GM12878 (cell line): ENCODE measurements around the gene PKD1L1. TPM values are rescaled to one million over a fixed set of nuclear protein-coding genes. Genes with fewer than 3 reads are reported as not detected.

Experiments used
- ATAC-seq: fragments of 200-7000 bp; cut with Tn5 transposase; 3 replicates; pipeline ENCODE4 v1.9.1; 2020; ENCODE audit warnings: mild to moderate bottlenecking, moderate library complexity
- BruUV-seq: library from RNA; stranded (reverse); fragments of 400-500 nt; replicated peaks from 2 replicates; lab custom pipeline; 2021; lab: Mats Ljungman, UMichigan
- CTCF ChIA-PET: fragments of 300-600 bp; sonication (Branson Sonifier 250); formaldehyde crosslinking; extraction: SDS; loops from one replicate; lab custom pipeline; 2021; ENCODE audit warnings: inconsistent platforms; lab: Yijun Ruan, JAX
- POLR2A ChIA-PET: fragments of 350-600 bp; formaldehyde crosslinking; extraction: SDS; loops from one replicate; lab custom pipeline; 2021; ENCODE audit warnings: inconsistent platforms; lab: Charles Lee
- RAD21 ChIA-PET: fragments of 300-600 bp; sonication (Branson Sonifier 250); formaldehyde crosslinking; loops from one replicate; lab custom pipeline; 2023; ENCODE audit warnings: antibody characterized with exemption; ENCODE audit not compliant: unreplicated experiment; lab: Charles Lee
- SMC1A ChIA-PET: fragments of 300-600 bp; sonication (Branson Sonifier 250); formaldehyde crosslinking; loops from one replicate; lab custom pipeline; 2023; ENCODE audit not compliant: unreplicated experiment, uncharacterized antibody; lab: Charles Lee
- DNase-seq: peaks from one replicate; pipeline ENCODE4 v3.0.0-alpha.2; 2011; ENCODE audit warnings: low read depth, low spot score
- FAIRE-seq: peaks from 3 replicates; lab custom pipeline; 2011; peaks lifted over from hg19 to GRCh38; lab: Jason Lieb, UNC
- H2AFZ ChIP-seq: 2 replicates; pipeline ENCODE4 v1.6.0; 2011; ENCODE audit warnings: low read depth, low read length, control low read depth; ENCODE audit not compliant: control insufficient read depth
- H3K27ac ChIP-seq: 2 replicates; pipeline ENCODE4 v1.5.1; 2011; ENCODE audit warnings: control low read depth; ENCODE audit not compliant: control insufficient read depth, insufficient read depth
- H3K27me3 ChIP-seq, 2 experiments: replicated peaks in 1 of 2; 2 replicates each; pipeline versions ENCODE4 v1.6.0 to v1.6.1; 2011; ENCODE audit warnings: low read length in 1 of 2; ENCODE audit not compliant: control insufficient read depth in 2 of 2, insufficient read depth in 2 of 2
- H3K36me3 ChIP-seq, 2 experiments: 2 replicates each; pipeline ENCODE4 v1.5.1; 2011; ENCODE audit warnings: low read length in 1 of 2; ENCODE audit not compliant: control insufficient read depth in 2 of 2, insufficient read depth in 2 of 2
- H3K4me1 ChIP-seq: 2 replicates; pipeline ENCODE4 v1.6.1; 2011; ENCODE audit warnings: mild to moderate bottlenecking, low read length, moderate library complexity, mixed read lengths; ENCODE audit not compliant: control insufficient read depth, insufficient read depth
- H3K4me2 ChIP-seq: 2 replicates; pipeline ENCODE4 v1.6.0; 2011; ENCODE audit warnings: control low read depth; ENCODE audit not compliant: control insufficient read depth, insufficient read depth
- H3K4me3 ChIP-seq: fragments of 200-600 bp; sonication (generic); 2 replicates; pipeline ENCODE4 v1.5.1; 2016
- H3K79me2 ChIP-seq: 2 replicates; pipeline ENCODE4 v1.6.0; 2011; ENCODE audit warnings: low read length; ENCODE audit not compliant: control insufficient read depth, insufficient read depth
- H3K9ac ChIP-seq: 2 replicates; pipeline ENCODE4 v1.8.0; 2011; ENCODE audit warnings: low read length, control low read depth, mixed read lengths; ENCODE audit not compliant: control insufficient read depth, insufficient read depth
- H3K9me3 ChIP-seq: replicated peaks from 3 replicates; pipeline ENCODE4 v1.5.1; 2011; ENCODE audit warnings: mild to moderate bottlenecking, low read length; ENCODE audit not compliant: control insufficient read depth, insufficient read depth
- H4K20me1 ChIP-seq: 2 replicates; pipeline ENCODE4 v1.6.0; 2011; ENCODE audit not compliant: control insufficient read depth, insufficient read depth
- CHD2 ChIP-seq: IDR thresholded peaks from 2 replicates; pipeline ENCODE4 v1.6.1; 2011; ENCODE audit warnings: low read depth, low read length, improper control_type of control experiment, borderline replicate concordance
- E2F4 ChIP-seq: IDR thresholded peaks from 2 replicates; pipeline ENCODE4 v1.6.1; 2012; ENCODE audit warnings: low read depth, low read length, improper control_type of control experiment
- KDM1A ChIP-seq: fragments of 200-600 bp; sonication (generic); IDR thresholded peaks from 2 replicates; pipeline ENCODE4 v1.6.1; 2016; ENCODE audit warnings: borderline replicate concordance
- NFYB ChIP-seq: IDR thresholded peaks from 2 replicates; pipeline ENCODE4 v1.6.1; 2011; ENCODE audit warnings: low read depth, mild to moderate bottlenecking, low read length, improper control_type of control experiment, moderate library complexity; ENCODE audit not compliant: insufficient read depth
- REST ChIP-seq: IDR thresholded peaks from 2 replicates; pipeline ENCODE4 v1.6.1; 2012; ENCODE audit warnings: mild to moderate bottlenecking, low read depth, low read length
- SIX5 ChIP-seq: IDR thresholded peaks from 2 replicates; pipeline ENCODE4 v1.6.1; 2011; ENCODE audit warnings: mild to moderate bottlenecking, low read depth, low read length, moderate library complexity; ENCODE audit not compliant: severe bottlenecking
- WGBS: methylation state at CpG from one replicate; pipeline ENCODE4 v1.1.6; 2016; ENCODE audit warnings: low lambda C conversion rate; ENCODE audit not compliant: insufficient replicate concordance, insufficient coverage; ENCODE audit errors: missing lambda C conversion rate; 5-methylcytosine and 5-hydroxymethylcytosine counted together
- in situ Hi-C: fragments of 300-500 bp; cut with MboI; formaldehyde crosslinking; loops from 9 replicates; pipeline ENCODE4 v1.14.3; 2018; ENCODE audit warnings: mixed read lengths
- intact Hi-C: fragments of 100-400 bp; cut with micrococcal nuclease; formaldehyde crosslinking; loops from one replicate; pipeline ENCODE4 v1.14.2; 2022; ENCODE audit not compliant: unreplicated experiment
- polyA plus RNA-seq, 11 experiments: library from polyadenylated mRNA; depleted of rRNA in 4 of 11; unstranded in 6 of 11; stranded (reverse) in 5 of 11; fragments of >200 nt; fragmentation: Nextera tagmentation in 4 of 11; fragmentation: Illumina TruSeq in 1 of 11; extraction: Ambion mirVana in 4 of 11; extraction: Trizol in 1 of 11; gene quantifications; 1 replicate in 1 of 11; 2 replicates in 10 of 11; pipeline versions ENCODE4 v1.2.1 to v1.2.3, GENCODE V29; 2011 to 2016; ENCODE audit warnings: inconsistent platforms in 2 of 11, missing spikeins in 2 of 11, low read depth in 1 of 11
- total RNA-seq, 4 experiments: library from RNA; depleted of rRNA in 3 of 4; stranded (reverse); fragments of >200 nt in 3 of 4; fragmentation: Illumina TruSeq in 1 of 4; extraction: Trizol in 1 of 4; gene quantifications; 2 replicates each; pipeline versions ENCODE4 v1.2.1 to v1.2.3, GENCODE V29; 2013 to 2021

The PKD1L1 gene
- total and polyA plus RNA-seq, 10 of the 15 experiments (the other 5 are each of a cell fraction or from before 2014, with no cell fraction given): under 0.01 to 0.05 (median 0.02) TPM; not detected in 3

GRCh38 chr7:47739891-47740290 is 208.4 kb downstream of the PKD1L1 start:
- intact Hi-C loops: no loop called here
- no peak for ATAC-seq
- no peak for TF ChIP-seq E2F4
- TF ChIP-seq CHD2: no peak
- TF ChIP-seq SIX5: no peak
- TF ChIP-seq KDM1A: no peak
- TF ChIP-seq REST: no peak
- TF ChIP-seq NFYB: no peak
- TF ChIP-seq, all 136 proteins: peak for 0
- Histone ChIP-seq H4K20me1 (no peaks in the 10 kb centered on the region), H3K9me3 (no peaks in the 10 kb centered on the region), H3K79me2 (no peaks in the 10 kb centered on the region), H3K9ac (no peak overlapping the region), H3K4me2 (no peak overlapping the region), H3K4me3 (no peak overlapping the region), H2AFZ (no peak overlapping the region), H3K27ac (no peak overlapping the region), H3K36me3 (no peaks in the 10 kb centered on the region), H3K27me3 (peaks cover 1 to 3% of the 10 kb centered on the region in 2 experiments; a peak in 2 of 4 replicates), H3K4me1 (no peaks in the 10 kb centered on the region)
- no peak for FAIRE-seq
- SMC1A ChIA-PET: interaction anchor here (0.6 kb wide), 1 partner anchor 482 kb away, joined by 3 read pairs; no protein-coding TSS in a partner anchor
- in situ Hi-C loops: no loop called here
- POLR2A ChIA-PET: no interaction called here
- CTCF ChIA-PET: no interaction called here
- no TSS peak for BruUV-seq
- DNase-seq: no peak
- RAD21 ChIA-PET: no interaction called here
- 64% methylated on average over 8 of the region's 8 CpGs for WGBS
